ENCODE measurements around the gene DISP2.

Gene DISP2

DNA sequence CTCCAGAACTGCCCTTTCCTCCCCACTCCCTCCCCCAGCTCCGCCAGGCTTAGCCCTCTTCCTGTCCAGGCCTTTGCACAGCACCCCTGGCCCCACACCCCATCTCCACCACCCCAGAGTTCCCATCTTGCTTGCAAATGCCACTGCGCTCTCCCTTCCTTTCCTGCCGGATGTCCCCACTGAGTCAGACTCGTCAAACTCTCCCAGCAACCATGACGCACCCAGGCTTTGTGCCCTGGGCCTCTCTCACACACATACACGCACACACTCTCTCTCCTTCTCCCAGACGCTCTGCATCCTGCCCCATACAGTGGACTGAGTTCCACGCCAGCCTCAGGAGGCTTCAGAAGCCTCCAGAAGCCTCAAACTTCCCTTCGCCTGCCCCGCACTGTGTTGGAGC lies 14.5 kb upstream of the DISP2 start:
- no peak for DNase-seq

DNA sequence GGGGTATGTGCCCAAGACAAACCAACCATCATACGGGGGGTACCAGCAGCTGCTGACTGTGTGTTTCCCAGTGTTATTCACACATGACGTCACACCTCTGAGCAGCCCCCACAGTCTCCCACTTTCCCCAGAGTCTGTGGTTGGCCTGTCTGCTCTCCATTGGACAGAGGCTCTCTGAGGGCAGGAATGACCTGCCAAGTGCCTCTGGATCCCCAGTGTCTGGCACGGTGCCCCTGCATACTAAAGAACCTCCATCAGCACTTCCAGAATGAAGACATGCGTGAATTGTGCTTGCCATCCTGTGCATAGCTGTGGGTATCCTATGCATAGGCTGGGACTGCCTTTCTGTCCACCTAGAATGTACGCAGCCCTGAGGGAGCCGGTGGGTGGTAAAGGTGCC lies 13.8 kb upstream of the DISP2 start:
- no peak for DNase-seq

DNA sequence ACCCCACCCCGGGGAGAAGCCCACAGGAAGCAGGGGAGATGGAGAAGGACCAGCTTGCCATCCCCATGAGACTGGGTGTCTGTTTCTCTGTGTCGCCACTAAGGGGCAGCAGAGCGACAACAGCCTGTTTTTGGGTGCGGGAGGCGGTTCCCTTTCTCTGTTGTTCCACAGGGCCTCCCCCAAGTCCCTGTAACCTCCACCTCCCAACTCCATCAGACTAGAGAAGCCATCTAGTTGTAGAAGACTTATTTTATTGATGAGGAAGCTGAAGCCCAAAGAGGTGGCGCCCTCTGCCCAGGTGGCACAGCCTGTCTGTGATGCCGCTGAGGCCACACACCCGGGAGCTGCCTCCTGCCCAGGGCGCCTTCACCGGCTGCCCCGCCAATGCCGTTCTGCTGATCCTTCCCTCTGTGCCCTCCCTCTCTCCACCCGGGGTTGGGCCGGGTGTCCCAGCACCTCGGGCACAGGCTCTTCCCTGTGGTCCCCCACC lies 13.3 kb upstream of the DISP2 start:
- DNase-seq, result peak; percentile 29

DNA sequence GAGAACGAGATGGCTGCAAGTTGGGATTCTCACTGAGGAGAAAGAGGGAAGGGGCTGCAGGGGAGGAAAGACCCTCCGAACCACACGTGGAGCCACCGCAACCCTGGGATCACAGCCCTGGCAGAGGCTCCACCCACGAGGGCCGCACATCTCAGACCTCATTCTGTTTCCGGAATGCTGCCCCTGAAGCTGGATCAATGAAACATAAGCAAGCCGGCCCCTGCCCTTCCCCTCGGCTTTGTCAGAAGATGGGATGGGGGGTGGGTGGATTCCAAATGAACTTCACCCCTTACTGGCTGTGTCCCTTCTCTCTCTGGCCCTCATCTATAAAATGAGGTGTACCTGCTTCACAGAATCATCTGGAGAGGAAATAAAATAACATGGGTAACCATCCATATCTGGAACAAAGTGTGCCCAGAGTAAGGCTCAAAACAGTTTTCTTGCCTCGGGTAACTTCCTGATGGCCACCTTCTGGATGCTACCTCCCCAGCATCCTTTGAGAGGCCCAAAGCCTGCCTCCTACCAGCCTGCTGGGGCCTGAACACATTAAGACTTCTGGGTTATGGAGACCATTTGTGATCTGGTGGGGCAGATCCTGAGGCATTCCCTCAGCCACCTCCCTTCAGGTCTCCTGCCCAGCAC lies 12.7 kb upstream of the DISP2 start:
- no peak for DNase-seq

DNA sequence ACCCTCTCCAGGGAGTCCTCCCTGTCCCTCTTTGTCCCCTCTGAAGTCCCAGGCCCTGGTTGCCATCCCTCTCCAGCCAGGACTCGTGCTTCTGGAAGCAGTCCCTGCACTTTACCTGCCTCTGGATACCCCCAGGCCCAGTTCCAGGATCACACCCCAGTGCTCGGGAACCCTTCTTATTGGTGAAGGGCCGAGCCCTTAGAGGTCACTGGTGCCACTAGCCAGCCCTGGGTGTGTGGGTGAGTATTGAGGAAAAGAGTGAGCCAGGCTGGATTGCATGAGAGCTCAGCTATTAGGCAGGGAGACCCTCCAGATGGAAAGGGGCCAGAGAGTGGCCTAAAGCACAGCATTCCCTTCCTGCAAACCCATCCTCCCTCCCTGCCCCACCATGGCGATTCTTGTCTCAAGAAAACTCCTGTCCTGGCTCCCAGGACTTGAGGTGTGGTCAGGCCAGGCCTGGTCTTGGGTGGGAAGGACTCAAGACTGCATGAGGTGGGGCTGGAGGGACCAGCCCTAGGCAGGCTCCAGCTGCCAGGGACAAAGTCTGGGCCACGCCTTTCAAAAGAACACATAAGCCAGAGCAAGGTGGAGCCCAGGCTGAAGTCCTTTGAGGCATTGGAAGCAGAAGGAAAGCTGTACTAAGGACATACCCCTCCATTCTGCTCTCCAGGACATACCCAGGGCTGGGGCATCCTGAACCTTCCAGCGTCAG lies 12.0 kb upstream of the DISP2 start:
- DNase-seq, result no peak

DNA sequence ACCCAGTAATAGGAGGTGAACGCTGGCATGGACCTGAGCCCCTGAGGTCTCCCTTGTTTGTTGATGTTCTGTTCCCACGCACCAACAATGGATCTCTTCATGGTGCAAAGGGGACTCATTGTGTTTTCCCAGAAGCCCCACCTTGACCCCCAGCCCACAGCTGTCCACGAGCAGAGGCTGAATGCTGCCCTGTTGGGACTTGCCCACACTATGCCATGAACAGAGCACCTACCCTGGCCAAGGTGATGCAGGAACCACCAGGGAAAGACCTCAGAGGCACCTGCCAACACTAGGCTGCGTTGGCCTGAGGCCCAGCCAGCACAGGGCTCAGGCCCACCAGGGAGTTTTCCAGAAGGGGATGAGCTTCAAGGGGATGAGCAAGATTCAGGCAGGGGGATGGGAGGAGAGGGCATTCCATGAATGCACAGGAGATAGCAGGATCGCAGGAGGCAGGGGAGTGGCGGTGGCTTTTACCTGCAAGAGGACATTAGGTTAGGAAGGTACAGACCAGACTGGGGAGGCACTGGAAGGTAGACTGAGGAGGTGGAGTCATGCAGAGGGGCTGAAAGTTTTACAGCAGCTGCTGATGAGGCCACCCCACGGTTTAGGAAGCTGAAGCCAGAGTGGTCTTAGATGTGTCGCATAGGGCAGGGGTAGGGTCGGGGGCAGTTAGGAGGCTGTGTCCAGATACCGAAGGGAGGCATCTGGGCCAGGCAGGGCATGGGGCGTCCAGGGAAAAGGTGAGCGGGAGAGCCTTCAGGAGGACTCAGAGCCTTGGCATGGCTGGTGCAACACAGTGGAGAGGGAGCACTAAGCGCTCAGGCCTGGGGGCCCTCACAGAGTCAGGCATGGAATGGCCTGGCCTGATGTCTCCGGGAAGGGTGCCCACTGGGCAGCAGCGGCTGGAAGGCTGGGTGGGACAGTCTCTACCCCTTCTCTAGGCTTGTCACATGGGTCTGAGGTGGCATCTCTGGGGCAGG lies 11.2 kb upstream of the DISP2 start:
- no peak for DNase-seq

DNA sequence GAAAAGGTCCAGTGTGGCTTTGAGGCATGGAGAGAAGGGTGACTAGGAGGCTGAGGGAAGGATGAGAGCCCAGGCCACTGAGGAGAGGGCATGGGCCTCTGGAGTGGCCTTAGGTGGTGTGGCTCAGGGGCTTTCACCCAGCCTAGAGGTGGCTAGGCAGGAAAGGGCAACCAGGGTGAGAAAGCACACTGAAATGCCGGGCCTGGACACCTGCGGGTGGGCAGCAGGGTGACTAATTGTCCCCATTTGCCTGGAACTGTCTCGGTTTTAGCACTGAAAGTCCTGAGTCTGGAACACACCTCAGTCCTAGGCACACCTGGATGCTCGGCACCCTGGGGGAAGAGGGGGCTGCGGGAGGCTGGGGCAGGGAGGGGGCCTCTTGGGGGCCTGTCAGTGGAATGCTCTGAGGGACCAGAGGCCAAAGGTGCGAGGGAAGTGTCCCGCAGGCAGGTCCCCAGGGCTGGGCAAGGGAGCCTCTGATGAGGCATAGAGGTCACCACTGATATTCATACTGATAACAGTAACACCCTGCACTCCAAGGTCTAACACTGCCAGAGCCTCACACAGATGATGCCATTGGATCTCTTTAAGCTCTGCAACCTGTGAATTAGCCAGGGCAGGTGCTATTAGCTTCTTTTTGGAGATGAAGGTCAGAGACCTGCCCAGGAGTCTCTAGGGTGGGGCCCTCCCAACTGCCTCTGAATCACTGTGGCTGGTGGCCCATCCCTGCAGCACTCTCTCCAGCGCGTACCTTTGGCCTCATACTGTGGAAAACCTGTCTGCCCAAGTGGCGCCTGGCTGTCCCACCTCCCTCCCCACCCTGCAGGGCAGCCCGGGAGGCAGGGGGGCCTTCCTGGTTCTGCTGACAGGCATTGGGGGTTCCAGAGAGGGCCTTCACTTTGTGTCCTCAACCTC lies 10.2 kb upstream of the DISP2 start:
- no peak for DNase-seq

DNA sequence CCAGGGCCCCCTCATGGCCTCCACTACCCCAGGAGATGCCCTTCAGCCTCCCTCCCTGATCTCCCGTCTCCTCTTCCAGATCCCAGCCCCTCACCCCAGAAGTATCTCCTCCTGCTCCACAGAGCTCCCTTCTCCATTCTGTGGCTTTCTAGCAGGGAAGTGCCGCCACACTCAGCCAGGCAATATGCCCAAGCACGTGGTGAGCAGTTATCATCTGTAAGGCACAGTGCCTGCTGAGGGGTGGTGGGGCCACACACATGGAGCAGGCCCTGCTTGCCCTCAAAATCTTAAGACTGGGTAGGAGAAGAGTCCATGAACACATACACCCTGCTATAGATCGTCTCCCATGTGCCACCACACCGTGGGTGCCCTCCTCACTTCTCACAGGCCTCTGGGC lies 9.5 kb upstream of the DISP2 start:
- DNase-seq, result no peak

DNA sequence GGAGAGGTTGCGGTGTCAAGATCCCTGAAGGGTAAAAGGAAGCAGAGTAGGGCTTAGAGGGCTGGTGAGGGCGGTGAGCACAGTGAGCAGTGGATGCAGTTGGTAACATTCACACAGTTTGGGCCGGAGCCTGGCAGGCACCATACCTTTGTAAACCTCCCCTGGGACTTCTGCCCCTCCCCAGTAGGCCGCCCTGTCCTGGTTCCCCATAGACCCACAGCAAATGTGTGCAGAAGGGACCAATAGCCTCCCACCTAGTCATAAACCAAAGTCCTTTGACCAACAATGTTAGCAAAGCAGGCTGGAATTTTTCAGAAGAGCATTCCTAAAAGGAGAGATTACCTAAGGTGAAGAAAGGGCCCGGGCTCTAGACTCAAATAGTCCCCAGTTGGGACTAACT lies 8.9 kb upstream of the DISP2 start:
- DNase-seq, result no peak

DNA sequence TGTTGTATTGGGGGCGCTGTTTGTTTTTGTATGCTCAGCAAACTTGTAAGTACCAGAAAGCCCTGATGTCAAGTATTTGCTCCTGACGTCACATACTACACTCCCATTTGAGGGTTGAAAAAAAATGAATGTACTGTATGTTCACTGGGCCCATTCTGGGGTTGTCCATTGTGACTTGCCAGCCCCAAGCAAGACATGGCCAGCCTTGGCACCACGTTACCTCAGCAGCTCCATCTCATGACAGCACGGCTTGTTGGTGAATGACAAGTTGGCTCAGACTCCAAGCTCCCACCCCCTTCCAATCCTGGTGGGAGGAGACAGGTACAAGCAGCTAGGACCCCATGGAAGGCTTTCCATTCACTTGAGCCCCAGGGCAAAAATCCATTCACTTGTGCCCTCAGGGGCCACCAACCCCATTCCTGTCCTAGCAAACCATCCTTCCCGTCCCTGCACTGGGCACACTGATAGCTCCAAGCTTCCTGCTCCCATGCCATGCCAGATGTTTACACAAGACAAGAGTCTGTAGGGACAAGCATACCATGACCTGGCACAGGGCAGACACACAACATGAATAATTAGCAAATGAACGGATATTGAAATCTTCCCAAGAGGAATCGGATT lies 5.6 kb upstream of the DISP2 start:
- no peak for DNase-seq

DNA sequence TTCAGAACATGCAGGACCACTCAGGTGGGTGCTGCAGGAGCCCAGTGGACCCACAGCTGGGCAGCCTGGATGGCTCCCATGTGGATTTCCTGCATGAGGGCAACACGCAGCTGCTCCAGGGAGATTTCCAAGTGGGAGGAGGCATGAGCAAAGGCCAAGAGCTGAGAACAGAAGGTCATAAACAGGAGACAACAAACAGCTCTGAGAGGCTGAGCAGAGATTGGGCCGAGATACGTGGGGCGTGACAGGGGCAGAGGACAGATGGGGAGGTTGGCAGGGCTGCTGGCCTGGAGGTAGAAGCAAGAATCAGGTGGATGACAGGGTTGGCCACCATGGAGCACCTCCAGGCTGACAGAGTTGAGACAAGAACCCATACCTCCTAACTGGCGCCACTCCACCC lies 4.3 kb upstream of the DISP2 start:
- DNase-seq, result no peak

DNA sequence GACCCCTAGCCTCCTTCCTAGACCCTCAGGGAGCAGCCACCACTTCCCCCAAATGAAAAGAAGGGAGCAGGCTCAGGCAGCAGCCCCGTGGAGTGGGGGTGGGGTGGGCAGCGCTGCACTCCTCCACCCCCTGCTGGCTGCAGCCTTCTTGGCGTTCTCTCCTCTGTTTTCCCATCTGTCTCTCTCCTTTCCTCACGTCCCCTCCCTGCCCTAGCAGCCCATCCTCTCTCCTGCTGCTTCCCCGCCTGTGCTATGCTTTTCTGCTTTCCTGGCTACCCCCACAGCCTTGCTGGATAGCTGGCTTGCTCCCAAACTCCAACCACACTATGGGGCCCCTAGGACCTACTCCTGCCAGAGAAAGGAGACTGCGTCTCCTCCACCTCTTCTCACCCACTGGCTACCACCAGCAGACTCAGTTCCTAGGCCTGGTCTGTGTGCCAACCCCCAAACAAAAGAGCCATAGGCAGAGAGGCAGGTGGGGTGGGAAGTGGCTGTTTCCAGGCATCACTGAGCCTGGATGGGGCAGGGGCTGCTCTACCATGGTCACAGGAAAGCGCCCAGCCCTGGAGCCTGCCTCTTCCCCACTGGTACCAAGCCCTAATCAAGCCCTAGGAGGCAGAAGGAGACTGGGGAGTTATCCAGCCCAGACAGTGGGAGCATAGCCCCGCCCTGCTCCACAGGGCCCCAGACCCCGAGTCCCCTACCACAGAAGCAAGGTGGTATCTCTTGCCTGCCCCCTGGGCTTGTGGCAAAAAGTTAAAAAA lies 3.4 kb upstream of the DISP2 start:
- DNase-seq, result no peak

DNA sequence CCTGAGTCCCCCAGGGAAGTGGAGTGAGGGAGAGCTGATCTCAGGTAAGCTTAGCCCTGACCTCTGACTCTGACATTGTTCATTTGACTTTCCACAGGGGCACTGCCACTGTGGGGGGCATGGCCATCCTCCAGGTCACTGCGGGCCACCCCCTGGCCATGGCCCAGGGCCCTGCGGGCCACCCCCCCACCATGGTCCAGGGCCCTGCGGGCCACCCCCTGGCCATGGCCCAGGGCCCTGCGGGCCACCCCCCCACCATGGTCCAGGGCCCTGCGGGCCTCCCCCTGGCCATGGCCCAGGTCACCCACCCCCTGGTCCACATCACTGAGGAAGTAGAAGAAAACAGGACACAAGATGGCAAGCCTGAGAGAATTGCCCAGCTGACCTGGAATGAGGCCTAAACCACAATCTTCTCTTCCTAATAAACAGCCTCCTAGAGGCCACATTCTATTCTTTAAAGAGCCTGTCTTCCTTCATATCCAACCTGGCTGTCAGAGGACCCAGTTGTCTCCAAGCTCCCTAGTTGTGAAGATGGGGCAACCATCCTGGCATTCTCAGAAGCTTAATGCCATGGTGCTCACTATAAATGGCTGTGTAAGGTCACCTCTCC lies 1.9 kb upstream of the DISP2 start:
- DNase-seq, result no peak

DNA sequence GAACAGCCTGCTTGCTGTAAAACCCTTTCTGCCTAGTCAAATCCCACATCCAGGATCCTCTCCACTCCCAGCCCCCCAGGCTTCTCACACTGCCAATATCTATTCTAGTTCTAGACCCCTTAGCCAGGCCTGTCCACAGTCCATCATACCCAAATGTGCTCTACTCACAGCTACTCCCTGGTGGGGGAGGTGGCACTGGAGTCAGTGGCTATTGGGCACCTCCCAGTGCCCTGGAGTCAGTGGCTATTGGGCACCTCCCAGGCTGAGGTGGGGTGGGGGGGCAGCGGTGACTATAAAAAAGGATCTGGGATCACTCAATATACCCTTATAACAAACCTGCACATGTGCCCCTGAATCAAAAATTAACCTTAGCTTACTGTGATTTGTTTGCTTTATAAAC lies 773 bp upstream of the DISP2 start:
- DNase-seq, result no peak

DNA sequence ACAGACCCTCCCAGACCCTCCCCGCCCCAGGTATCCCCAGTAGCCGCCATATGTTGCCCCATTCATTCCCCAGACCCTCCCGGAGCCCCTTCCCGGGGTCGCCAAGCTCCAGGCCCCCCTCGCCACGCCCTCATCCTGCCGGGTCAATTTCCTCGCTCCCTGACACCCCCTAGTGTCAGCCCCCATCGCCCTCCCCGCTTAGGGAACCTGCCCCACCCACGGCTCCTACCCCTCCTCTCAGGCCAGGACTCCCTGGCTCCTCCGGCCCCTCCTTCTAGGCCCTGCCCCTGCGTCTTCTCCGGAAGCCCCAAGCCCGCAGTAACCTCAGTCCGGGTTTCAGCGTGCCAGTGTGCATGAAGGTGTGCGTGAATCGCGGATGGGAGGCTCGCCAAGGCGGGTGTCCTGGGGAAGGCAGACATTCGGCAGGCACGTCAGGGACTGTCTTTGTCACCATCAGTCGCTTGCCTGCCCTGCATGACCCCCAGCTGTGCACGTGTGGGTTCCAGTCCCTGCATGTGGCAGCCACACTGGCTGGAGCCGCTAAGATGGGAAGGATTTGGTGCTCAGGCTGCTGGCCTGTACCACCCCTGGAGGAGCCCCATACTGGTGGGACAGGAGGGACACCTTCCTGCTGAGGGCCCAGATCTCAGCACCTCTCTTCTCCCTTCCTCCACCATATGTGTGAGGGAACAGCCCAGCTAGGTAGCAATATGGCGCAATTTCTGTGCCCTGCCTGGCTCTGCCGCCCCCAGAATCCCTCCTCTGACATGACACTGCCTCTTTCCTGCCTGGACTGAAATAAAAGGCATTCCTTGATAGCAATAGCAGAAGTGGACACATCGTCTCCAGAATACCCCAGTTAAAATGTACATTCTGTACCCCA lies 693 bp downstream of the DISP2 start:
- DNase-seq, result no peak

DNA sequence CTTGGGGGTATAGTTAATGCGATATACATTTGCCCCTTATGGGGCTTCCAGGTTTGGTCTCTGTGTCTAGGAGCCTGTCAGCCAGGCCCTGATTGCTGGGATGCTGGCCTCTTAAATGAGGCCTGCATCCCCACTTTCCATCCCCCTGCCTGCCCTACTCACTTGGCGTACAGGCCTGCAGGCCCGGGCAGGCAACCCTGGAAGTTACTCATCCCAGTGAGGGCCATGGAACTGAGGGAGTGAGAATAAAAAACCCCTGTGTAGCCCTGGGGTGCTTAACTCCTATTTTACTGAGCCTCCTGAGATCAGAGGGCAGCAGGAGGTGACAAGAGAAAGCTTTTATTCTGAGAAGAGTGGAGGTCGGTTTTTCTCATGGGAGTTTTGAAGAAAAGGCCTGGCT lies 2.0 kb downstream of the DISP2 start:
- DNase-seq, result no peak

DNA sequence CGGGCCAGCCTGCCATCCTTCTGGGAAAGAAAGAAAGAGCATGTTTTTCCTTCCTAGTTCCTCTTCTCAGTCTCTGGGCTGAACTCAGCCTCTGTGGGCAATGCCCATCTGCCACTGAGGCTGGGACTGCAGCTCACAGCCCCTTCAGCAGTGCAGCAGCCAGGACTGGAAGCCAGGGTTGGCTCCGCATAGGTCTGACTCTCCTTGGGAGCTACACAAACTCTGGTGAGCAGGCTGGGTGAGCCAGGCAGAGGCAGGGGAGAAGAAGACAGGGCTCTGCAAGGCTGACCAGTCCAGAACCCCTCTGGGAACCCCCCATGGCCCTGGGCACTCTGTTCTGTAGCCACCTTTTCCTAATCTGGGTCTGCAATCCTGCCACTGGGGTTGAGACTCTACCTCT lies 3.6 kb downstream of the DISP2 start:
- DNase-seq, result no peak

DNA sequence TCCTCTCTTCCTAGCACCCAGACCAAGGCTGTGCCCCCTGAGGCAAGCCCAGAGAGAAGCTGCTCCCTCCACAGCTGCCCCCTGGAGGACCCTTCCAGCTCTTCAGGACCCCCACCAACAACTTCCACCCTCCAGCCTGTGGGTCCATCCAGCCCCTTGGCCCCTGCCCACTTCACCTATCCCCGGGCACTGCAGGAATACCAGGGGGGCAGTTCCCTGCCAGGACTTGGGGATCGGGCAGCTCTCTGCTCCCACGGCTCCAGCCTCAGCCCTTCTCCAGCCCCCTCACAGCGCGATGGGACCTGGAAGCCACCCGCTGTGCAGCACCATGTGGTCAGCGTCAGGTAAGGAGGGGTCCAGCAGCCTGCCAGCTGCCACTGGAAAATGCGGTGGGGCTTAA lies 5.6 kb downstream of the DISP2 start:
- no peak for DNase-seq

DNA sequence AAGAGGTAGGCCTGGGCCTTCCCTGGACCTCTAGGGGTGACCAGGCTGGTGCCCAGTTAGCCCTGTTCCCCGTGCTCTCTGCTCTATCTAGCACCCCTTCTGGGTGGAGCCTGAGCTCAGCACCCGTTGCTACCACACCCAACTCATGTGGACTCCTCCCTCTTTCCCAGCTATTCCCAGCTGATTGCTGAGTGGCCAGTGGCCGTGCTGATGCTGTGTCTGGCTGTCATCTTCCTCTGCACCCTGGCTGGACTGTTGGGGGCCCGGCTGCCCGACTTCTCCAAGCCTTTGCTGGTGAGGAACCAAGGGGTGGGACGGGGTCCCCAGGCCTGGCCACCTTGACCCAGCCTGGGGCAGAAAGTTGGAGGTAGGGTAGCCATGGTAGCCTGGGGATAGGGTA lies 6.2 kb downstream of the DISP2 start:
- no peak for DNase-seq

DNA sequence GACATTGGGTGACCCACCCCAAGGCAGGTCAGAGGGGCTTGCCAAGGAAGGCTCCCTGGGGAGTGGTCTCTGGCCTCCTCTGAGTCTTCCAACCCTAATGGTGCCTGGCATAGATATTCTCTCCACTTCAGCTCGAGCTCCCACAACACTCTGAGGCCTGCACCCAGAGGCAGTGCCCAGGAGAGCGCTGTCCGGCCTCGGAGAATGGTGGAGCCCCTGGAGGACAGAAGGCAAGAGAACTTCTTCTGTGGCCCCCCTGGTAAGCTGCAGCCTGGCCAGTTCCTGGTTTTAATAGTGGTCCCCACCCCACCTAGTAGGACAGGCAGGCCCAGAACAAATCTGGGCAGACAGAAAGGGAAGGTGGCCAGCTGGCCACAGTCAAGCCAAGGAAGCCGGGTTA lies 7.0 kb downstream of the DISP2 start:
- DNase-seq, result no peak

Data from NCI-H774 (cell line).